NCI-H1417 treated with DMSO at 0.1 percent for 48 hours (cell line): ENCODE data around the gene LIPG.

ENCODE experiments used
- DNase-seq: peaks from one replicate; lab custom pipeline; 2025; lab: John Stamatoyannopoulos, UW

The LIPG gene

DNA sequence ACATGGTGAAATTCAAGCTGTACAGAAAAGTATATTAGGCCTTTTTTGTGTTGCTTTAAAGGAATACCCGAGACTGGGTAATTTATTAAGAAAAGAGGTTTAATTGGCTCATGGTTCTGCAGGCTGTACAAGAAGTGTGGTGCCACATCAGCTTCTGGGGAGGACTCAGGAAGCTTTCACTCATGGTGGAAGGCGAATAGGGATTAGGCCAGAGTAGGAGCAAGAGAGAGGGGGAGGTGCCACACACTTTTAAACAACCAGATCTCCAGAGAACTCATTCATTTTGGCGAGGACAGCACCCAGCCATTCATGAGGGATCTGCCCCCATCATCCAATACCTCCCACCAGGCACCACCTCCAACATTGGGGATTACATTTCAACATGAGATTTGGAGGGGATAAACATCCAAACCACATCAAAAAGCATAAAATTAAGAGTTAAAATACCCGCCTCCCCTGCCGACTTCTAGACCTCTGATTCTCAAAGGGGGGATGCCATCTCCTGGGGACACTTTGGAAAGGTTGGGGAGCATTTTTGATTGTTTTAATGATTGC is 15.1 kb upstream of the LIPG start:
- DNase-seq: no peak

DNA sequence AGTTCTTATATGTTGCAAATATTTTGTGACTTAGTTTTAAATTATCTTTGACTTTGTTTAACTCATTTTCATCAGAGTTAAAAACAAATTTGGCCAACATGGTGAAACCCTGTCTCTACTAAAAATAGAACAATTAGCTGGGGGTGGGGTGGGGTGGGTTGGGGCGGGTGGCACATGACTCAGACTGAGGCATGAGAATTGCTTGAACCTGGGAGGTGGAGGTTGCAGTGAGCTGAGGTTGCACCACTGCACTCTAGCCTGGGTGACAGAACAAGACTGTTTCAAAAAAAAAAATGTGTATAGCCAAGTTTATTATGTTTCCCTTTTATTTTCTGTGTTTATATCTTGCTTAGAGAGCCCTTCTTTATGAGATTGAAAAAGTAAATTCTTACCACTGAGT is 14.2 kb upstream of the LIPG start:
- no peak for DNase-seq

DNA sequence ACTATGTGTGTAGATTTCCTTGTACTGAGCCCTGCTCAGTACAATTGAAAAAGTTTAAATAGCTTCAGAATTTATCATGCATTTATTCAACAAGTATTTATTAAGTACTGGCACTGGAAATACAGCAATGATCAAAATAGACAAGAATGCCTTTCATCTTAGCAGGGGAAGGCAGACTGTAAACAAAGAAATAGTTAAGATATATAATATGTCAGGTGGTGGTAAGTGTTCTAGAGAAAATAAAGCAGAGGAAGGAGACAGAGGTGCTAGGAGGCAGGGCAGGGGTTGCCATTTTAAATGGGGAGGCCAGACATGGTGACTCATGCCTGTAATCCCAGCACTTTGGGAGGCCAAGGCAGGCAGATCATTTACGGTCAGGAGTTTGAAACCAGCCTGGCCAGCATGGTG is 13.6 kb upstream of the LIPG start:
- DNase-seq: no peak

DNA sequence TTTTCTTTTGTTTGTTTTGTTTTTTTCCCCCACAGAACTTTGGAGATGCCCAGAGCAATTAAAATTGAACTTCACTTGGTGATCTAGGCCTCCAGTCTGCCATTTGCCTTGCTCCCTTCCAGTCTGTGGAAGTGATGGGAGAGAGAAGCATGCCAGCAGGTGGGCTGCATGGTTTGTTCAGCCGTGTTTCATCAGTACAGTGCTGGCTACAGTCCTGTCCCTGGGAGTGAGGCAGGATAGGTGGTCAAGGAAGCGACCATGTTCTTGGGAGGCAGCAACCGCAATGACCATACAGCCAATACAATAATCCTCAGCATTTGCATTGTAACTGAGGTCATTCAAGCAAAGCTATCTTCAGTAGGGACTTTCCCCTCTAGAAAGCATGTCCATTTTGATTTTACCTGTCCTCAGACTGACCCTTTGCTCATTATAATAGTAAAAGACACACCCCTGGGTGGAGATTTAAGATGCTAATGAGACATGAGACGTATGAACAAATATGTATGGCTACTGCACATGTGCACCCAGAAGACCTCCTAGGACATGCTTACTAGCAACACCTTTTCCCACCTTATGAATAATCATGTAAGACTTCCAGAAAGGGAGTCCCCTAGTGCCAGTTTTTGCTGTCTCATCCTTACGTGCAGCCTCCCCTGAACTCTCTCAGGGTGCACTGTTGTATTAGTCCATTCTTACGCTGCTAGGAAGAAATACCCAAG is 11.1 kb upstream of the LIPG start:
- DNase-seq: no peak

DNA sequence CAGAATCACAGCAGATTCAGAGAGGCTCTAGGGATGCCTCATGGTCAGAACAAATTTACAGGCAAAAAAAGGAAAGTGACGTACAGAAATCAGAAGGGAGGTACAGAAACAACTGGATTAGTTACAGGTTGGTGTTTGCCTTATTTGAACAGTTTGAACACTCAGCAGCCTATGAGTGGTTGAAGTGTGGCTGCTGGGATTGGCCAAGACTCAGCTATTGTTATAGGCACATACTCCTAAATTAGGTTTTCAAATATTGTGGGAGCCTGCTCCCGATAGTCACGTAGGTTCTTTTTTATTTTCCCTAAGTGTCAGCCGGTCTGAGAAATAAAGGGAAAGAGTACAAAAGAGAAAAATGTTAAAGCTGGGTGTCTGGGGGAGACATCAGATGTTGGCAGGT is 8.9 kb upstream of the LIPG start:
- DNase-seq: no peak

DNA sequence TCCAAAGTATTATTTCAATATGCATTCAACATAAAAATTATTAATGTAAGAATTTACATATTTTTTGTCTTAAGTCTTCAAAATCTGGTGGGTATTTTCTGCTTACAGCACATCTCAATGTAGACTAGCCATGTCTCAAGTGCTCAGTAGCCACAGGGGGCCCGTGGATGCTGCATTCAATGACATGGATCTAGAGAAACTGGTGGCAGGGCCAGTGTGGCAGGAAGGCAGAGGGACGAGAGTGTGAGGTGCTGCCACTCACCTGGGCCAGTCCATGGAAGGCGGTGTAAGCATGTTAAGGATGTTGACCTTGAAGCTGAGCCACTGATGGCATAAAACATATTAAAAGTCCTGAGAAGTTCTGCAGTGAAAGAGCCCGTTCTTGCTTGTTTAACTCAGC is 6.2 kb upstream of the LIPG start:
- DNase-seq: no peak

DNA sequence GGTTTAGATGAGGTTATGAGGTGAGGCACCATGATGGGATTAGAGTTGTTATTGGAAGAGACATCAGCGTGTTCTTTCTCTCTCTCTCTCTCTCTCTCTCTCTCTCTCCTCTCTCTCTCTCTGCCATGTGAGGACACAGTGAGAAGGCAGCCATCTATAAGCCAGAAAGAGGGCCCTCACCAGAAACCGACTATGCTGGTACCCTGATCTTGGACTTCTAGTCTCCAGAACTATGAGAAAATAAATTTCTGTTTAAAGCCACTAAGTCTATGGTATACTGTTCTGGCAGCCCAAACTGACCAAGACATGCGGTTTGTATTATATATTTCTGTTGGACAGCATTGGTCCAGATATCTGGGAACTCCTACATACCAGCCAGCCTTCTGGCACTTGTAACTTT is 3.5 kb upstream of the LIPG start:
- DNase-seq: no peak

DNA sequence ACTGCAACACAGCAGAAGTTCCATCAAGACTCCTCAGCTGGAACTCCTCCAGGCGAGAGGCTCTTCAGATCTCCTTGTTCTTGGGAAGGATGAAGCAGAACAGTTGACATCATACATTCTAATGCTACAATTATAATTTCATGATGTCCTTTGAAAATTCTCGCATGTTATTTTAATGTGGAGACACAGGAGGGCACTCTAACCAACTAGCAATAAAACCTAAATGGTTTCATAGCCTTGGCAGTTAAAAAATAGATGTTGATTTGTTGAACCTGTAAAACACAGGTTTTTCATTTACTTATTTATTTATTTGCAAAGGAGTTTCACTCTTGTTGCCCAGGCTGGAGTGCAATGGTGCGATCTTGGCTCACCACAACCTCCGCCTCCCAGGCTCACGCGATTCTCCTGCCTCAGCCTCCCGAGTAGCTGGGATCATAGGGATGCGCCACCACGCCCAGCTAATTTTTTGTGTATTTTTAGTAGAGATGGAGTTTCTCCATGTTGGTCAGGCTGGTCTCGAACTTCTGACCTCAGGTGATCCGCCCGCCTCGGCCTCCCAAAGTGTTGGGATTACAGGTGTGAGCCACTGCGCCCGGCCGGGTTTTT is 2.4 kb upstream of the LIPG start:
- peak; percentile 5 for DNase-seq

DNA sequence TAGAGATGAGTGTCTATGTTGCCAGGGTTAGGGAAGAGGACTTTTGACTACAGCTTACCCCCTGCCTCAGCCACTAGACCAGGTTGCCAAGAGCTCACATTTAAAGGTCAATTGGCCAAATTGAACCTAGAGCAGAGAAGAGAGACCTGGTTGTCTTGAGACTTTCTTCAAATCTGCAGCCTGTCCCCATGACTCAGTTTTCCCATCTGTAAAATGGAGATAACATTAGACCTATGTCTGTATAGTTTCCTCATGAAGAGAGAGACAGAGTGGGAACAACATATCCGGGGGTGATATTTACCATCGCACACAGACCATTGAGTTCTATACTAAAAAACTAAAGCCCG is 1.6 kb upstream of the LIPG start:
- DNase-seq: no peak

DNA sequence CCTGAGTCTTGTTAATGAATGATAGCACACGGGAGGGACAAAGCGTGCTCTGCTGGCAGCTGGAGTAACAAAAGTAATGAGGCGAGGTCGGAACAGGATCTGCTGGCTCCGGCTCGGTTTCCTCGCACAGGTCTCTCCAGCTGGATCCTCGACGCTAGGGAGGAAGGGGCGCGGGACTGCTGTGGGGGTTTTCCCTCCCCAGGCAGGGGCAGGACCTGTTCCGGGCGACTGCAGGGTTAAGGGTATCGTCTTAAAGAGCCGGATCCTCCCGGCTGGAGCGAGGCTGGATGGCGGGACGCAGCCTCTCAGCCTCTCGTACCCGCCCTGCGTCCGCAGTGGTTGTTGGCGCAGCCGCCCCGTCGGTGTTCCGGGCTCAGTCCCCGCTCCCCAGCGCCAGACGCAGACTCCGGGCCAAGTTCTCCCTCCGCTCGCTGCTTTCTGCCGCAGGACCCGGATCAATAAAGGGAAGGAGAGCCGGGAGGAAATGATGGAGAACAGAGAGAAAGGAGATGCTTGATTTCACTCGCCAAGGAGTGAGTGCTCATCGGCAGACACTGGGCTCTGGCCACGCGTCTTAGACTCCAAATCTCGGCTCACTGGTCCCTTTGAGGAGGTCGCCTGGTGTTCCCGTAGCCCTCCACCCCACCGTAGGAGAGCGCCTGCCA is 1.1 kb upstream of the LIPG start:
- no peak for DNase-seq

DNA sequence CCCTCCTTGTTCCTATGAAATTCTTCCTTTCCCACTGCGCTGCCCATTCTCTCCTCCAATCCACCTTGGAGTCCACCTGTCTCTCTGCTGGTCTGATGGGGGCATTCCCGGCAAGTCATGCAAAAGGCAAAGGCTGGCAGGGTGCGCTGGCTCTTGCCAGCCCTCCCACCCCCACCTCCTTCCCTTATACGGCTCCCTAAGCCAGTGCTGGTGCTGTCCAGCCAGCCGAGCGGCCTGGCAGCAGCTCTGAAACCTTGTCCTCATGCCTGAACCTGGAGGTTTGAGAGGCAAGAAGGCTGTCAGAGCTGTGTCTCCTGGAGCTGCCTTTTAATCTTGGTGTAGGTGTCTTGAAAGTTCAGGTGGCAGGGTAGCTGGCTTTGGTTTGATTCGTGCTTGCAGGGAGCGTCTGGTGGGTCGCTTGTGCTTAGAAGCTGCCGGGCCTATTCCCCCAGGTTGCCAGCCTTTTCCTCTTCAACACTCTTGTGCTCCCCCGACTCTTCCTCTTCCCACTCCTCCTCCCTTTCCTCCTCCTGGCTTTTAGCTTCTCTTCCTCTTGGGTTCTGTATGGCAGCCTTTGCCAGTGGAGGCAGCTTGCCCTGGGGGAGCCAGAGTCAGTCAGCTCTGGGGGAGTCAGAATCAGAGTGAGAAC is 748 bp downstream of the LIPG start:
- DNase-seq: no peak

DNA sequence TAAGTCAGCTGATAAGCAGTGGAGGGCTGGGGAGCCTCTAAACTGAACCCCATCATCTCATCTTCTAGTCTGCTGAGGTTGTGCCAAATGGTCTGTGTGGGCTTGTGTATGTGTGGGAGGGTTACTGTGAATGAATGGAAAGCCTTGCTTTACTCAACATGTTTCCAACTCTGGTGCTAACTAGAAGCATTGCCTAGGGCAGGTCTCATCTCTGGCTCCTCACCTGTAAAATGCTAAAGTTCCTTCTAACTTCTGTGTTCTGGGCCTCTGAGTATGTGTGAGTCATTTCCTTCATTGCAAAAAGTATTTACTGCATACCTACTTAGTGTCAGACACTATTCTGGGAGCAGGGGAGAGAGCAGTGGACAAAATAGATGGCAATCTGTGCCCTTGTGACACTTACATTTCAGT is 1.3 kb downstream of the LIPG start:
- no peak for DNase-seq

DNA sequence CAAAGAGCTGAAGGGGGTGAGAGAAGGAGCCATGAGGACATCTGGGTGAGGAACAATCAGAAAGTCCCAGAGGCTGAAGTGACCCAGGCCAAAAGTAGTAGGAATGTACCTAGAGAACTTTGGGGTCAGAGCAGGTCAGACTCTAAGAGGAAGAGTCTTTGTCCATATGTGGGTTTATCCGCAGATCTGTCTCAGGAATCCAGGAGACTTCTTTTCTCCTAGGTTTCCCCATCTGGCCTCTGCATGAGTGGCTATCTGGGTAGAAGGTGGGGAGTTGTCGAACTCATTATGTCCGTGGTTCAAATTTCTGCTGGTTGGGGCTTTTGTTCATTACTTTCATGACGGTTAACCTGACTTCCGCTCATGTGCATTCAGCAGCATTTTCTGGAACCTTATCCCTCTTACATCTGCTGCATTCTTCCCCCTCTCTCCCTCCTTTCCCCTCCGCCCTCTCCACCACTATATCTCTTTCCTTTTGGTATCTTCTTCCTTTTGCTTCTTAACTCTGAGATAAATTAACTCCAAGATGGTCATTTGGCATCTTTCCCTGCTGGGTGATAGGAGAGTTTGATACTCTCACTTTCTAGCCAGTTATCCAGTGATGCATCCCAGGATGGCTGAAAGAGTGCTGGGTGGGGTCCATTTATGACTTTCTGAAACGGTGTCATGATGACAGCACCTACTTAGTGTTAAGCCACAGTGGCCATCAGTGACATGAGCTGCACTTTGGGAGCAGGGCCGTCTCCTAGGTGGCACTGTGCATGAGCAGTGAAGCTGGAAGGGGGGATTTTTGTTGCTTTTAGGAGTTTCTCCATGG is 2.1 kb downstream of the LIPG start:
- no peak for DNase-seq

DNA sequence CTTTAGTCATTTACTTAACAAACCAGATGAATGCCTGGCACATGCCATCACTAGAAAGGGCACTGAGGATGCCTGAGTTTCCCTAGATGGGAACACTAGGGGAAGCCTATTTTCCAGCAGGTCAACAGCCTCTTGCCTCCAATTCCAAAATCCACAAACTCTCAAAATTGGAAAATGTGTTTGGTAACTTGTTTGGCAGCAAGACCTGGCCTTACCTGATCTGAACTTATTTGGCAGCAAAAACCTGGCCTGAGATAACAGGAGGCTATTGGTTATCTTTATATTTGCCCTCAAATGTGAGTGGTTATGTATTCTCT is 2.6 kb downstream of the LIPG start:
- no peak for DNase-seq

DNA sequence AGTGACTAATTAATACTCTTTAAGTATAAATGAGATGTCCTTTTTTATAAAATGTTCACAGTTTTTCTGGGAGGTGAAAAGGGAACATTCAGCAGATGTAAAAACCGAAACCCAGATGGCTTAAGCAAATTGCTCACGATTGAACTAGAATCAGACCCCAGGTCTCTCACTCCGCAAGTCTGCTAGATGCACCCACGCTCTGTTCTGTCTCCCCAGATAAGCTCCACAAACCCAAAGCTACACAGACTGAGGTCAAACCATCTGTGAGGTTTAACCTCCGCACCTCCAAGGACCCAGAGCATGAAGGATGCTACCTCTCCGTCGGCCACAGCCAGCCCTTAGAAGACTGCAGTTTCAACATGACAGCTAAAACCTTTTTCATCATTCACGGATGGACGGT is 3.2 kb downstream of the LIPG start:
- DNase-seq: no peak

DNA sequence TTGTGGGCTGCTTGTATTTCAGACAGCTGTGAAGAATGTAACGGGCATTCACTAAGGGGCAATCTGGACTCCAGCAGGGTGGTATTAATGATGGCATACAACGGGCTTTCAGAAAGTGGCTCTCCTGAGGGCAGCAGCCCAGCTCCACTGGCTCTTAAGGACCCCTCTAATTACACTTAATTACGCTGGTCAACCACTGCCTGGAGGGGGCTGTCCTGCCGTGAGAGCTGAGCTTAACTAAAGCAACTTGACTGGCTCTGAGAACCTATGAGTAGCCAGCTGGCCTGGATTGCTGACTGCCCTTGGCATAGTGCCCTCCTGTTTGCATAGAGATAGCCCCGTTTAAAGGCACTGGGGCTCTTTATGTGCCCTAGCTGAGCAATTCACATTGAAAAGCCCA is 3.8 kb downstream of the LIPG start:
- DNase-seq: peak; percentile 60

DNA sequence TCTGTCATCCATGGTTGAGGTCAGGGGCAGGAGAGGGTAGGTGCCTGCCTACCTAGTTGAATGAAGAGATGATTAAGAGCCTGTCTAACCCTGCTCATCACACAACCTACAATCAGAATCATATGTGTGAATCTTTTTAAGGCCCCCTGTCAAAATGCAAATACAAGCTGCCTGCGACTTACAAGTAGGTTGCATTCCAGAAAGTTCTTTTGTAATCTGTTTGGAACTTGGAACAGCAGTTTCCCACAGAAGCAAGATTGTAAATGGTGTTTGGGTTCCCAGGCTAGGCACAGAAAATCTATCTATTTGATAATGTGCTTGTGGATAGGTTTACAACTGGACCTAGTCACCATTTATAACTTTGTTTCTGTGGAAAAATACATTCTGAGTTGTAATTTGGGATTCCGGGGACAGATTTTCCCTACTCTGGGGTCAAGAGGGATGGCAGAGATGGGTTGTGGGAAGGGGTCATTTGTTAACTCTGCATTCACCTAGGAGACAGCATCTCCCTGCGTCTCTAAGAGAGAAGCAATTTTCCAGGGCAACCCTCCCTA is 4.4 kb downstream of the LIPG start:
- DNase-seq: no peak

DNA sequence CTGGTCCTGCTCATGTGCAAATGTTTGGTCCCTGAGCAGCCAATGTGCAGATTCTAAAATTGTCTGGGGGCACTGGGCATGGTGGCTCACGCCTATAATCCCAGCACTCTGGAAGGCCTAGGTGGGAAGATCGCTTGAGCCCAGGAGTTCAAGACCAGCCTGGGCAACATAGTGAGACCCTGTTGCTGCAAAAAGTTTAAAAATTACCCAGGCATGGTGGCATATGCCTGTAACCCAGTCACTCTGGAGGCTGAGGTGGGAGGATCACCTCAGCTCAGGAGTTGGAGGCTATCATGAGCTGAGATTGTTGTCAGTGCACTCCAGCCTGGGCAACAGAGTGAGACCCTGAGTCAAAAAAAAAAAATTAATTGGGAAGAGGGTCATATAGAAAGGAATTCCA is 5.1 kb downstream of the LIPG start:
- DNase-seq: no peak

DNA sequence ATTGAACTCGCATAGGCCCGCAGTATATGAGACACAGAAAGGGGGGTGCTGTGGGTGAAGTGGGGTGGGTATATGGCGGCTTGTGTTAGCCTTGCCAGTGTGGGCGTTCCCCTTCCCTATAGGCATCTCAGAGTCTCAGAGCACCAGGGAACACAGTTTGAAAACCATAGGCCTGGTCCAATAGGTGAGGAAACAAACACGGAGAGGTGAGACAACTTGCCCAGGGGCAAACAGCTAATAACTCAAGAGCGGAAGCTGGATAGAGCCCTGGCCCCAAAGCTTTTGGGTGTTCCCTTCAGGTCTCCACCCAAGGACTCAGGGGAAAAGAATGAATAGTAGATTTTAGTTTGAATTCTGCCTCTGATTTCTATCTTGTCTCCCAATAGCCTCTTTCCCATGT is 7.9 kb downstream of the LIPG start:
- no peak for DNase-seq

DNA sequence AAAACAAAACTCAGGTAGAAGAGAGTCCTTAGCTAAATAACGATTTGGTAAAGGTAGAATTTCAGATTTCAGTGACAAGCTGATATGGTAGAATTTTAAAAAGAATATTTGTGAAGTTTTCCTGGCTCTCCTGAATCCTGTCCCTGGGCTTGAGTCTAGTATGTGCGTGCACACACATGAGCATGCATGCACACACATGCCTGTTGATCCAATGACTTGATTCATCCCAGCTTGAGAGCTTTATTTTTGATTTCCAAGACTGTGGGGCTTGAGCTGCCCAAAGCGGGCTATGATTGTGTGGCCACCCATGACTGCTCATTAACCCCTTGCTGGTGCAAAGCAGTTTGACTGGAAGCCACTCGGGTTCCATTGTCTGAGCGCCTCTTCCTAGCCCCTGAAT is 9.0 kb downstream of the LIPG start:
- DNase-seq: no peak

DNA sequence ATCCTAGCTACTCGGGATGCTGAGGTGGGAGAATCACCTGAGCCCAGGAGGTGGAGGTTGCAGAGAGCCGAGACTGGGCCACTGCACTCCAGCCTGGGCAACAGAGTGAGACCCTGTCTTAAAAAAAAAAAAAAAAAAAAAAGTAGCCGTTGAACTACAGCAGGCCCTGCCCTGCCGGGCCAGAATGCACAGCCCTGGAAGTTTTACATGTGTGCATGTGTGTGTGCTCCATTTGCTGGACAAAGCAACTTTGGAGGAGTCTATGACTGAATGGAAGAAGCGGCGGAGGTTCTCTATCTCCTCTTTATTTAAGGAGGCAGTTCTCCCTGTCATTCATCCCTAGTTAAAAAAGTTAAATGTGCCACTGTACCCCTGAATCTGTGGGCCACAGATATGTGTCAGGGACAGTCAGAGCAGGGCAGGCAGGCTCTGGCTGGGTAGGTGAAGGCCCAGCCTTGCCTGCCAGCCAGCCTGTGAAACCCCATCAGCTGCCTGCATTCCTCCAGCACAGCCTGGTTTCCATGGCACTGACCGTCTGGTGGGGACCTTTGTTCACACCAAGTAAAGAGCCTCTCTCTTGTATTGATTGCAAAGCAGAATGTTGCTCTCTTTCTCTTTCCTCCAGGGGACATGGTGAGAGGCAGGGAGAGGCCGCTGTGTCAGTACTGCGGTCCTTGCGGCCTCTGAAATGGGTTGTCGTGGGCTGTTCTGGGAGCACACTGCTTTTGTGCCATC is 10.9 kb downstream of the LIPG start:
- no peak for DNase-seq
